ENCODE results near the gene RARRES1. TPM values are rescaled to one million over a fixed set of nuclear protein-coding genes. Genes with fewer than 3 reads are reported as not detected.

RARRES1 gene
- total RNA-seq, 1 experiment from 2014 or later: not detected

DNA sequence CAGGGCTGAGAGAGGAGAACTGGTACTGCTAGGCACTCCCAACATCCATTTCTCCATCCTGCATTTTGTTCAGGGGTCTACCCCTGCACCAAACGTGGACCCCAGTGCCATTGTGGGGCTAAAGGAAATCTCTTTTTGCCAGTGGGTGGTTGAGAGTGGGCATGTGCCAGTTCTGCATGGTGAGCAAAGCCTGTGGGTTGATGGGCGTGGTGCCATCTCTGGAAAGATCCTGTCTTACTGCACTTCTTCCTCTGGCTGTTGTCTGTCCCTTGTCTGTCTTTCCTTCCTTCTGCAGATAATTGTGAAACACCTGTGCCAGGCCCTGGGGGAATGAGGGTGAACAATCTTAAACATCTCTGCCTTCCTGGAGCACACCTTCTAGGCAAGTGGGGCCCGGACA, 1.4 kb upstream of the RARRES1 start:
- POLR2A ChIA-PET (ENCODE audit: low non-redundant PET): no interaction called here
- no TSS peak for BruUV-seq (replicated peaks)
- Histone ChIP-seq H3K27ac (ENCODE audit: low read depth, low read length, poor library complexity, severe bottlenecking) (no peak overlapping the region), H3K27me3 (replicated peaks; ENCODE audit: insufficient read depth, low read depth, low read length, poor library complexity) (no peaks in the 10 kb centered on the region), H3K36me3 (ENCODE audit: insufficient read depth, low read length, poor library complexity, severe bottlenecking) (no peaks in the 10 kb centered on the region), H3K9me3 (ENCODE audit: low read depth, low read length, poor library complexity, severe bottlenecking) (no peaks in the 10 kb centered on the region), H3K4me1 (ENCODE audit: insufficient read depth, low read length, poor library complexity, severe bottlenecking) (peaks cover 5% of the 10 kb centered on the region), H3K4me3 (ENCODE audit: low read depth, low read length, poor library complexity, severe bottlenecking) (no peak overlapping the region)
- intact Hi-C loops (cut with micrococcal nuclease; ENCODE audit: unreplicated experiment): no loop called here
- CTCF ChIA-PET: no interaction called here
- TF ChIP-seq, protein P1, sequence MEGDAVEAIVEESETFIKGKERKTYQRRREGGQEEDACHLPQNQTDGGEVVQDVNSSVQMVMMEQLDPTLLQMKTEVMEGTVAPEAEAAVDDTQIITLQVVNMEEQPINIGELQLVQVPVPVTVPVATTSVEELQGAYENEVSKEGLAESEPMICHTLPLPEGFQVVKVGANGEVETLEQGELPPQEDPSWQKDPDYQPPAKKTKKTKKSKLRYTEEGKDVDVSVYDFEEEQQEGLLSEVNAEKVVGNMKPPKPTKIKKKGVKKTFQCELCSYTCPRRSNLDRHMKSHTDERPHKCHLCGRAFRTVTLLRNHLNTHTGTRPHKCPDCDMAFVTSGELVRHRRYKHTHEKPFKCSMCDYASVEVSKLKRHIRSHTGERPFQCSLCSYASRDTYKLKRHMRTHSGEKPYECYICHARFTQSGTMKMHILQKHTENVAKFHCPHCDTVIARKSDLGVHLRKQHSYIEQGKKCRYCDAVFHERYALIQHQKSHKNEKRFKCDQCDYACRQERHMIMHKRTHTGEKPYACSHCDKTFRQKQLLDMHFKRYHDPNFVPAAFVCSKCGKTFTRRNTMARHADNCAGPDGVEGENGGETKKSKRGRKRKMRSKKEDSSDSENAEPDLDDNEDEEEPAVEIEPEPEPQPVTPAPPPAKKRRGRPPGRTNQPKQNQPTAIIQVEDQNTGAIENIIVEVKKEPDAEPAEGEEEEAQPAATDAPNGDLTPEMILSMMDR (conservative IDR thresholded peaks at IDR 0.05; ENCODE audit: low read depth, low read length): no peak
- TF ChIP-seq EZH2 (IDR thresholded peaks at IDR 0.05; ENCODE audit: borderline replicate concordance, low read depth, low read length, poor library complexity, severe bottlenecking): no peak
- DNase-seq (ENCODE audit: low spot score): no peak

DNA sequence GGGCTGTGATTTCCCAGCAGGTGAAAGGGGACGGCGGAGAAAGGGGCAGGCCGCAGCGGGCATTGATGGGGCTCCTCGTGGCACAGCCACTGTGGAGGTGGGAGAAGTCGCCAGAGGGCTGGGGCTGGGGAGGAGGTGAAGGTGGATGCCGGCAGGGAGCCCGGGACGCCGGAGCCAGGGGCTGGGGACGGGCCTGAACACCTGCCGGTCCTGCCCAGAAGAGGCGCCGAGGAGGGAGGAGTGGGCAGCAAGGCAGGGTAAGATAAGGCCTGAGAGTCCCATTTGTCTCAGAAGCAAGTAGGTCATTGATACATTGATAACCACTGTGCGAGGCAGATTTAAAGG, 571 bp upstream of the RARRES1 start:
- CTCF ChIA-PET: no interaction called here
- no peak for DNase-seq (ENCODE audit: low spot score)
- Histone ChIP-seq H3K27me3 (replicated peaks; ENCODE audit: insufficient read depth, low read depth, low read length, poor library complexity) (no peaks in the 10 kb centered on the region), H3K36me3 (ENCODE audit: insufficient read depth, low read length, poor library complexity, severe bottlenecking) (no peaks in the 10 kb centered on the region), H3K9me3 (ENCODE audit: low read depth, low read length, poor library complexity, severe bottlenecking) (no peaks in the 10 kb centered on the region), H3K4me3 (ENCODE audit: low read depth, low read length, poor library complexity, severe bottlenecking) (peak overlapping the region; percentile 51), H3K27ac (ENCODE audit: low read depth, low read length, poor library complexity, severe bottlenecking) (no peak overlapping the region), H3K4me1 (ENCODE audit: insufficient read depth, low read length, poor library complexity, severe bottlenecking) (no peaks in the 10 kb centered on the region)
- POLR2A ChIA-PET (ENCODE audit: low non-redundant PET): no interaction called here
- BruUV-seq (replicated peaks): no TSS peak
- intact Hi-C loops (cut with micrococcal nuclease; ENCODE audit: unreplicated experiment): no loop called here
- TF ChIP-seq, protein P1 (conservative IDR thresholded peaks at IDR 0.05; ENCODE audit: low read depth, low read length): no peak
- no peak for TF ChIP-seq EZH2 (IDR thresholded peaks at IDR 0.05; ENCODE audit: borderline replicate concordance, low read depth, low read length, poor library complexity, severe bottlenecking)

DNA sequence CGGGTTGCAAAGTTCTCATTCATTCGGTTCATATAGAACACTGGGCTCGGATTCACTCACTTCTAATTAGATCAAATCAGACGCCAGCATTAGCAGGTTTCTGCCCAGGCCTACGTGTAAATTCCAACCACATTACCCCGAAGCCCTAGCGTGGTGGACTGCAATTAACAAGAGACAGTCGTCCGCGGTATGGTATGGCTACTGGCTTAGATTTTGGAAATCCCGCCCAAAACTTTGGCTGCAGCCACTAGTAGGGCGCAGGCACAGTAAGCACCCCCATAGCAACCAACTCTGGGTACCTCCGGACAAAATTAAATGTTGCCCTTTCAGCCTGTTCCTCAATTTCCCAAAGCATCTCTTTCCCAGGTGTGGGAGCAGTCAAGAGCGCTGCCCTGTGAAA, 771 bp downstream of the RARRES1 start:
- Histone ChIP-seq H3K4me1 (ENCODE audit: insufficient read depth, low read length, poor library complexity, severe bottlenecking) (no peaks in the 10 kb centered on the region), H3K27me3 (replicated peaks; ENCODE audit: insufficient read depth, low read depth, low read length, poor library complexity) (no peaks in the 10 kb centered on the region), H3K9me3 (ENCODE audit: low read depth, low read length, poor library complexity, severe bottlenecking) (no peaks in the 10 kb centered on the region), H3K36me3 (ENCODE audit: insufficient read depth, low read length, poor library complexity, severe bottlenecking) (no peaks in the 10 kb centered on the region), H3K27ac (ENCODE audit: low read depth, low read length, poor library complexity, severe bottlenecking) (no peak overlapping the region), H3K4me3 (ENCODE audit: low read depth, low read length, poor library complexity, severe bottlenecking) (peak overlapping the region; percentile 51)
- BruUV-seq (replicated peaks): no TSS peak
- intact Hi-C loops (cut with micrococcal nuclease; ENCODE audit: unreplicated experiment): no loop called here
- ChIA-PET POLR2A (ENCODE audit: low non-redundant PET) (no interaction called here), CTCF (no interaction called here)
- DNase-seq (ENCODE audit: low spot score): no peak
- no peak for TF ChIP-seq EZH2 (IDR thresholded peaks at IDR 0.05; ENCODE audit: borderline replicate concordance, low read depth, low read length, poor library complexity, severe bottlenecking)
- TF ChIP-seq, protein P1 (conservative IDR thresholded peaks at IDR 0.05; ENCODE audit: low read depth, low read length): no peak
